K562 (cell line): ENCODE measurements around the gene XPOT. TPM values are rescaled to one million over a fixed set of nuclear protein-coding genes. Genes with fewer than 3 reads are reported as not detected.

Experiments
- ATAC-seq: fragments of 200-7000 bp; cut with Tn5 transposase; 3 replicates; pipeline ENCODE4 v1.9.1; 2020; ENCODE audit warnings: moderate library complexity
- BruUV-seq: library from RNA; stranded (reverse); fragments of 400-500 nt; replicated peaks from 2 replicates; lab custom pipeline; 2021; lab: Mats Ljungman, UMichigan
- CTCF ChIA-PET: fragments of 300-600 bp; formaldehyde crosslinking; extraction: SDS; loops from one replicate; lab custom pipeline; 2021; ENCODE audit warnings: low intra/inter-chr PET ratio; lab: Yijun Ruan, JAX
- POLR2A ChIA-PET: fragments of 300-600, 350-650 bp; sonication (Branson Sonifier 250); formaldehyde crosslinking; extraction: SDS; loops from one replicate; lab custom pipeline; 2021; ENCODE audit warnings: antibody characterized with exemption, inconsistent platforms; lab: Yijun Ruan, JAX
- DNase-seq, 4 experiments: peaks; one replicate each; pipeline versions ENCODE4 v3.0.0 to v3.0.0-alpha.2; 2011 to 2018; ENCODE audit warnings: low spot score in 3 of 4, mixed read lengths in 3 of 4; ENCODE audit errors: extremely low read depth in 1 of 4
- FAIRE-seq: peaks from 2 replicates; lab custom pipeline; 2011; peaks lifted over from hg19 to GRCh38; lab: Jason Lieb, UNC
- H2AFZ ChIP-seq: 2 replicates; pipeline ENCODE4 v1.6.0; 2011; ENCODE audit warnings: low read depth, low read length, control low read depth, inconsistent platforms
- H3K27ac ChIP-seq: fragments of 200-600 bp; 3 replicates; pipeline ENCODE4 v1.8.0; 2011; ENCODE audit warnings: low read depth, mild to moderate bottlenecking, control low read depth, inconsistent platforms, low read length, moderate library complexity, mixed read lengths; ENCODE audit errors: extremely low read depth
- H3K27me3 ChIP-seq, 2 experiments: fragments of 300-600 bp in 1 of 2; 2 replicates in 1 of 2; 3 replicates in 1 of 2; pipeline versions ENCODE4 v1.6.0 to v1.8.0; 2011; ENCODE audit warnings: inconsistent platforms in 2 of 2, low read length in 2 of 2, mild to moderate bottlenecking in 1 of 2, mixed read lengths in 1 of 2, moderate library complexity in 1 of 2; ENCODE audit not compliant: control insufficient read depth in 2 of 2, insufficient read depth in 2 of 2
- H3K36me3 ChIP-seq: fragments of 300-600 bp; 3 replicates; pipeline ENCODE4 v1.8.0; 2011; ENCODE audit warnings: mild to moderate bottlenecking, low read length, inconsistent platforms; ENCODE audit not compliant: control insufficient read depth, insufficient read depth
- H3K4me1 ChIP-seq, 2 experiments: fragments of 200-600 bp in 1 of 2; replicated peaks in 1 of 2; 2 replicates in 1 of 2; 3 replicates in 1 of 2; pipeline versions ENCODE4 v1.5.1 to v1.8.0; 2011; ENCODE audit warnings: inconsistent platforms in 2 of 2, low read length in 2 of 2, mild to moderate bottlenecking in 1 of 2, mixed read lengths in 1 of 2, moderate library complexity in 1 of 2; ENCODE audit not compliant: control insufficient read depth in 2 of 2, insufficient read depth in 2 of 2
- H3K4me2 ChIP-seq: 2 replicates; pipeline ENCODE4 v1.6.1; 2011; ENCODE audit warnings: low read length, control low read depth, inconsistent platforms, mixed read lengths; ENCODE audit not compliant: insufficient read depth
- H3K4me3 ChIP-seq: fragments of 200-600 bp; sonication (generic), shearing (Covaris generic); 2 replicates; pipeline ENCODE4 v1.5.1; 2016; ENCODE audit warnings: control low read depth, inconsistent platforms
- H3K79me2 ChIP-seq: fragments of 200-600 bp; 3 replicates; pipeline ENCODE4 v1.8.0; 2011; ENCODE audit warnings: low read length, inconsistent platforms; ENCODE audit not compliant: control insufficient read depth, insufficient read depth
- H3K9ac ChIP-seq, 2 experiments: 2 replicates each; pipeline versions ENCODE4 v1.6.0 to v1.6.1; 2011; ENCODE audit warnings: low read depth in 2 of 2, low read length in 2 of 2, control low read depth in 1 of 2, inconsistent platforms in 1 of 2, mild to moderate bottlenecking in 1 of 2, mixed read lengths in 1 of 2; ENCODE audit not compliant: insufficient read depth in 1 of 2
- H3K9me1 ChIP-seq: one replicate; pipeline ENCODE4 v1.6.0; 2011; ENCODE audit warnings: inconsistent platforms, mild to moderate bottlenecking, low read length, moderate library complexity; ENCODE audit not compliant: control insufficient read depth, insufficient read depth
- H3K9me3 ChIP-seq: replicated peaks from 2 replicates; pipeline ENCODE4 v1.5.1; 2011; ENCODE audit warnings: low read depth, low read length, inconsistent platforms; ENCODE audit not compliant: control insufficient read depth, insufficient read depth
- H4K20me1 ChIP-seq: replicated peaks from 2 replicates; pipeline ENCODE4 v1.6.1; 2011; ENCODE audit warnings: low read length, inconsistent platforms, mixed read lengths; ENCODE audit not compliant: control insufficient read depth, insufficient read depth
- ARID1B ChIP-seq: fragments of 450-650 bp; IDR thresholded peaks from 2 replicates; pipeline ENCODE4 v1.6.1; 2016; ENCODE audit warnings: antibody characterized with exemption, mild to moderate bottlenecking, inconsistent platforms
- C11orf30 ChIP-seq: fragments of 450-650 bp; IDR thresholded peaks from 2 replicates; pipeline ENCODE4 v1.6.1; 2016; ENCODE audit warnings: low read depth, mild to moderate bottlenecking
- CXXC5 ChIP-seq: fragments of 250-450 bp; sonication (Bioruptor Pico); IDR thresholded peaks from 2 replicates; pipeline ENCODE4 v1.8.0; 2022; ENCODE audit warnings: inconsistent platforms, mild to moderate bottlenecking, moderate library complexity
- DDX20 ChIP-seq: fragments of 450-650 bp; IDR thresholded peaks from 2 replicates; pipeline ENCODE4 v1.6.1; 2016; ENCODE audit warnings: missing genetic modification characterization, low read depth, mild to moderate bottlenecking, missing compliant biosample characterization, moderate library complexity
- GATAD2B ChIP-seq: fragments of 450-650 bp; IDR thresholded peaks from 2 replicates; pipeline ENCODE4 v1.6.1; 2017; ENCODE audit warnings: mild to moderate bottlenecking, borderline replicate concordance
- HMG20A ChIP-seq: fragments of 450-650 bp; formaldehyde crosslinking; conservative IDR thresholded peaks from 2 replicates; pipeline ENCODE4 v1.4.0; 2020; ENCODE audit warnings: mild to moderate bottlenecking, mixed read lengths
- MAFF ChIP-seq: IDR thresholded peaks from 2 replicates; pipeline ENCODE4 v1.6.1; 2012; ENCODE audit warnings: low read length, improper control_type of control experiment
- MBD2 ChIP-seq: sonication (generic); IDR thresholded peaks from 2 replicates; pipeline ENCODE4 v1.6.1; 2016; ENCODE audit warnings: low read depth, borderline replicate concordance
- MLX ChIP-seq, 2 experiments: fragments of 450-650 bp in 1 of 2; sonication (generic) in 1 of 2; formaldehyde crosslinking; conservative IDR thresholded peaks; 2 replicates each; pipeline versions ENCODE4 v1.4.0 to v1.8.1; 2020 to 2022; ENCODE audit warnings: mild to moderate bottlenecking in 1 of 2, missing genetic modification reagents in 1 of 2
- NR2C1 ChIP-seq, 2 experiments: fragments of 450-650 bp; IDR thresholded peaks; 2 replicates each; pipeline ENCODE4 v1.6.1; 2017; ENCODE audit warnings: mild to moderate bottlenecking in 2 of 2, antibody characterized with exemption in 1 of 2, inconsistent platforms in 1 of 2, missing compliant biosample characterization in 1 of 2, missing genetic modification characterization in 1 of 2
- PCBP2 ChIP-seq: fragments of 200-400 bp; formaldehyde crosslinking; IDR thresholded peaks from 2 replicates; pipeline ENCODE4 v1.6.1; 2018; ENCODE audit warnings: low read length, low read depth, mild to moderate bottlenecking, moderate library complexity; ENCODE audit not compliant: poor library complexity, severe bottlenecking
- SRF ChIP-seq, 2 experiments: fragments of 250-450, 450-650 bp in 1 of 2; sonication (Bioruptor Pico) in 1 of 2; sonication (generic) in 1 of 2; formaldehyde crosslinking; IDR thresholded peaks; 2 replicates each; pipeline versions ENCODE4 v1.5.0 to v1.5.1; 2020 to 2022; ENCODE audit warnings: mild to moderate bottlenecking in 1 of 2, missing genetic modification reagents in 1 of 2
- STAT6 ChIP-seq: sonication (generic); formaldehyde crosslinking; IDR thresholded peaks from 2 replicates; pipeline ENCODE4 v1.8.1; 2023; ENCODE audit warnings: mild to moderate bottlenecking, missing genetic modification reagents
- WGBS: fragments of 100-300 bp; shearing (Covaris generic); methylation state at CpG from one replicate; pipeline ENCODE4 v1.1.6; 2016; ENCODE audit warnings: low coverage, mixed read lengths; ENCODE audit not compliant: insufficient coverage; ENCODE audit errors: missing lambda C conversion rate; 5-methylcytosine and 5-hydroxymethylcytosine counted together
- in situ Hi-C: fragments of 300-500 bp; cut with MboI; formaldehyde crosslinking; loops from 4 replicates; pipeline ENCODE4 v1.15.0; 2018; ENCODE audit warnings: inconsistent platforms, mixed read lengths
- intact Hi-C: fragments of 100-400 bp; cut with micrococcal nuclease; formaldehyde crosslinking; loops from 2 replicates; pipeline ENCODE4 v1.14.2; 2022
- polyA plus RNA-seq, 8 experiments: library from polyadenylated mRNA; depleted of rRNA in 4 of 8; stranded (reverse) in 5 of 8; unstranded in 3 of 8; fragments of >200 nt; fragmentation: Nextera tagmentation in 2 of 8; fragmentation: Illumina TruSeq in 1 of 8; extraction: Ambion mirVana in 2 of 8; extraction: Trizol in 1 of 8; gene quantifications; 2 replicates each; pipeline versions ENCODE4 v1.2.1 to v1.2.3, GENCODE V29; 2011 to 2014; ENCODE audit warnings: inconsistent platforms in 1 of 8, missing spikeins in 1 of 8
- total RNA-seq, 7 experiments: library from RNA; depleted of rRNA in 6 of 7; stranded (reverse); fragments of >200 nt in 6 of 7; fragmentation: Illumina TruSeq in 2 of 7; extraction: Trizol in 2 of 7; gene quantifications; 2 replicates each; pipeline versions ENCODE4 v1.2.1 to v1.2.3, GENCODE V29; 2011 to 2021; ENCODE audit warnings: low replicate concordance in 1 of 7

XPOT gene
- total and polyA plus RNA-seq, 9 of the 15 experiments (the other 6 are each of a cell fraction or from before 2014, with no cell fraction given): 26.2 to 192 (median 102) TPM

GRCh38 chr12:64478661-64479060, 74.5 kb downstream of the XPOT start (continued):
- TF ChIP-seq STAT6 (CRISPR knock-in tag) (no peak), PCBP2 (no peak), NR2C1 (IDR thresholded peaks at IDR 0.05) (no peak), NR2C1 (tag; IDR thresholded peaks at IDR 0.05) (no peak), SRF (CRISPR knock-in tag; IDR thresholded peaks at IDR 0.05) (no peak), MBD2 (no peak), MAFF (peak; percentile 89), C11orf30 (peak; percentile 81)

GRCh38 chr12:64480148-64480547, 76.0 kb downstream of the XPOT start:
- BruUV-seq: no TSS peak
- in situ Hi-C loops (no loop called here), intact Hi-C loops (no loop called here)
- no peak for ATAC-seq
- Histone ChIP-seq H3K9me1 (no peaks in the 10 kb centered on the region), H3K4me1 (no peaks in the 10 kb centered on the region), H3K4me2 (no peak overlapping the region), H2AFZ (no peak overlapping the region), H3K4me3 (no peak overlapping the region), H3K27me3 (no peaks in the 10 kb centered on the region), H4K20me1 (no peaks in the 10 kb centered on the region), H3K27ac (no peak overlapping the region), H3K9me3 (no peaks in the 10 kb centered on the region), H3K79me2 (peaks cover 3% of the 10 kb centered on the region; the same call in 1 of the 3 replicates), H3K36me3 (peaks cover 66% of the 10 kb centered on the region), H3K9ac (no peak overlapping the region)
- WGBS: 92% methylated on average over 1 of the region's 1 CpG
- ChIA-PET POLR2A (no interaction called here), CTCF (no interaction called here)
- no peak for DNase-seq
- no peak for FAIRE-seq
- TF ChIP-seq MLX (CRISPR knock-in tag; conservative IDR thresholded peaks at IDR 0.05): no peak
- TF ChIP-seq GATAD2B: no peak
- no peak for TF ChIP-seq CXXC5 (CRISPR knock-in tag)
- no peak for TF ChIP-seq HMG20A
- TF ChIP-seq DDX20: no peak
- TF ChIP-seq ARID1B: no peak
